Activated T-cell treated with anti-CD3 and anti-CD28 coated beads, Interleukin-2, amount 50 U/mL, for 4 hours (primary cell): ENCODE data around the gene ZNF503. TPM values are rescaled to one million over a fixed set of nuclear protein-coding genes. Genes with fewer than 3 reads are reported as not detected.

Source experiments
- ATAC-seq, 2 donors: fragments of 200-7000 bp; cut with Tn5 transposase; one replicate each; pipeline ENCODE4 v1.10.0; 2021
- DNase-seq: peaks from one replicate; pipeline ENCODE4 v3.0.0-alpha.2; 2020
- H3K27me3 Mint-ChIP-seq: one replicate; pipeline ENCODE4 v1.8.0; 2021; ENCODE audit warnings: low read depth, mixed read lengths
- H3K36me3 Mint-ChIP-seq: one replicate; pipeline ENCODE4 v1.8.0; 2022; ENCODE audit warnings: mixed read lengths; ENCODE audit not compliant: insufficient read depth
- H3K4me1 Mint-ChIP-seq: one replicate; pipeline ENCODE4 v1.8.0; 2021; ENCODE audit warnings: low read depth, mixed read lengths
- H3K4me3 Mint-ChIP-seq: one replicate; pipeline ENCODE4 v1.8.0; 2021; ENCODE audit warnings: mild to moderate bottlenecking, moderate library complexity, mixed read lengths
- H3K9me3 Mint-ChIP-seq: one replicate; pipeline ENCODE4 v1.8.0; 2021; ENCODE audit warnings: mixed read lengths
- total RNA-seq, 3 donors: library from RNA; stranded (reverse); gene quantifications; one replicate each; pipeline ENCODE4 v1.2.1, GENCODE V29; 2021

The ZNF503 gene
- total RNA-seq, 3 donors from 2014 or later, result 0.16 to 0.30 (median 0.27) TPM

GRCh38 chr10:75425291-75426079 is 23.9 kb upstream of the ZNF503 start:
- no peaks in the 10 kb centered on the region for H3K9me3 Mint-ChIP-seq
- DNase-seq, result no peak
- no peaks in the 10 kb centered on the region for H3K4me1 Mint-ChIP-seq
- peaks cover 31% of the 10 kb centered on the region for H3K27me3 Mint-ChIP-seq
- no peak for ATAC-seq
- H3K36me3 Mint-ChIP-seq, result no peaks in the 10 kb centered on the region
- H3K4me3 Mint-ChIP-seq, result no peak overlapping the region

- Mint-ChIP-seq H3K4me3 (no peak overlapping the region), H3K9me3 (no peaks in the 10 kb centered on the region), H3K36me3 (no peaks in the 10 kb centered on the region), H3K4me1 (no peaks in the 10 kb centered on the region), H3K27me3 (peaks cover 22% of the 10 kb centered on the region)
- ATAC-seq, result no peak
- DNase-seq, result no peak
These were observed 23.0 kb upstream of the ZNF503 start for GRCh38 chr10:75424571-75424970.

DNA sequence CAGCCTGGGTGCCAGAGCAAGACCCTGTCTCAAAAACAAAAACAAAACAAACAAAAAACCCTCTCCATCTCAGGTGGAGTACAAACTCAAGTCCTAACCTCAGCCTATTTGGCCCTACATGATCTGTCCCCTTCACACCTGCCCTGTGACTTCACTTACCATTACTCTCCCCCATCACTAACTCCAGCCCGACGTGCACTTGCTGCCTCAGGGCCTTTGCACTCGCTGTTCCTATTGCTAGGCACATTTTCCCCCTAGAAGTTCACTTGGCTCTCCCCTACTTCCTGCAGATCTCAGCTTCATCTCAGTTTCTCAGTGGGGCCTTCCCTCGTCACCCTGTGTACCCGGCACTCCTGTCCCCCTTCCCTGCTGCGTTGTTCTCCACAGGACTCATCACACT is 21.3 kb upstream of the ZNF503 start:
- Mint-ChIP-seq H3K27me3 (peaks cover 10% of the 10 kb centered on the region), H3K4me3 (no peak overlapping the region), H3K9me3 (no peaks in the 10 kb centered on the region), H3K36me3 (no peaks in the 10 kb centered on the region), H3K4me1 (no peaks in the 10 kb centered on the region)
- no peak for DNase-seq
- no peak for ATAC-seq

GRCh38 chr10:75418712-75419111 is 17.1 kb upstream of the ZNF503 start:
- ATAC-seq (no peak), DNase-seq (no peak)
- Mint-ChIP-seq H3K36me3 (no peaks in the 10 kb centered on the region), H3K9me3 (no peaks in the 10 kb centered on the region), H3K27me3 (peaks cover 13% of the 10 kb centered on the region), H3K4me3 (no peak overlapping the region), H3K4me1 (no peaks in the 10 kb centered on the region)

GRCh38 chr10:75418293-75418692 is 16.7 kb upstream of the ZNF503 start:
- Mint-ChIP-seq H3K4me1 (no peaks in the 10 kb centered on the region), H3K9me3 (no peaks in the 10 kb centered on the region), H3K27me3 (peaks cover 14% of the 10 kb centered on the region), H3K4me3 (no peak overlapping the region), H3K36me3 (no peaks in the 10 kb centered on the region)
- ATAC-seq, result no peak
- no peak for DNase-seq

DNA sequence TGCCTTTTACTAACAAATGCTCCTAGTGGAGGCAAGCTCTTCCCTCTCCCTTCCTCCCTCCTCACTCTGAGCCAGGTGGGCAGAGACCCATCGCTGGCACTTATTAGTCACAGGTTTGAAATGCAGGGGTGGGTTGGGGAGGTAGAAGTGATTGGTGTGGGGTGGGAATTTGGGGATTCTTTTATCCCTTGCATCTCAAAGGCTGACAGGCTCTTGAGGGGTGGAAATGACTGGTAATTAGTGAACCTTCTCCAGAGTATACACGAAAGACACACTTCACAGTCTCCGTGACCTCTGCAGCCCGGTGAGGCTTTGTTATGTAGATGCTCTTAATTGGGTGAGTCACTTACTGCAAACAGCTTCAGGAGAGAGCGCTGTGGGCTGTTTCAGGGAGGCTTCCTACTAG is 16.0 kb upstream of the ZNF503 start:
- no peak for DNase-seq
- Mint-ChIP-seq H3K36me3 (no peaks in the 10 kb centered on the region), H3K9me3 (no peaks in the 10 kb centered on the region), H3K4me3 (no peak overlapping the region), H3K4me1 (no peaks in the 10 kb centered on the region), H3K27me3 (peaks cover 16% of the 10 kb centered on the region)
- ATAC-seq, result no peak

DNA sequence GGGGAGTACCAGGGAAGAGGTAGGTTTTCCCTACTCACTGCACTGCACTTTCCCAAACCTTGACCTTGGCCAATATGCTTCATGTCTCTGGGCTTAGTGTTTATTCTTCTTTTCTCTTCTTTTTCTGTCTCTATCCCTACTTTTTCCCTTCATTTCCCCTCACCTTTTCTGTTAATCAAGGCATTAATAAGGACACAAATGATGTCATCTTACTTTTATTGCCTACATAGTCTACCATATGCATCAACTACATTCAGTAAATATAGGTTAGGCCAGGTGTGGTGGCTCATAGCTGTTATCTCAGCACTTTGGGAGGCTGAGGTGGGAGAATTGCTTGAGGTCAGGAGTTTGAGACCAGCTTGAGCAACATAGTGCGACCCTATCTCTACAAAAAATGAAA is 13.0 kb upstream of the ZNF503 start:
- Mint-ChIP-seq H3K4me1 (peaks cover 6% of the 10 kb centered on the region), H3K4me3 (no peak overlapping the region), H3K36me3 (no peaks in the 10 kb centered on the region), H3K9me3 (no peaks in the 10 kb centered on the region), H3K27me3 (peaks cover 36% of the 10 kb centered on the region)
- ATAC-seq, result no peak
- no peak for DNase-seq

- Mint-ChIP-seq H3K27me3 (peaks cover 56% of the 10 kb centered on the region), H3K36me3 (no peaks in the 10 kb centered on the region), H3K4me1 (peaks cover 21% of the 10 kb centered on the region), H3K4me3 (peak overlapping the region; percentile 65), H3K9me3 (no peaks in the 10 kb centered on the region)
- ATAC-seq, result no peak
- DNase-seq, result no peak
These were observed 8.8 kb upstream of the ZNF503 start for GRCh38 chr10:75410132-75411005.

GRCh38 chr10:75408911-75409885 is 7.6 kb upstream of the ZNF503 start:
- Mint-ChIP-seq H3K36me3 (no peaks in the 10 kb centered on the region), H3K9me3 (no peaks in the 10 kb centered on the region), H3K4me1 (peaks cover 22% of the 10 kb centered on the region), H3K27me3 (peaks cover 59% of the 10 kb centered on the region), H3K4me3 (peak overlapping the region; percentile 66)
- peak; percentile 68 to 72 for ATAC-seq
- DNase-seq, result no peak

DNA sequence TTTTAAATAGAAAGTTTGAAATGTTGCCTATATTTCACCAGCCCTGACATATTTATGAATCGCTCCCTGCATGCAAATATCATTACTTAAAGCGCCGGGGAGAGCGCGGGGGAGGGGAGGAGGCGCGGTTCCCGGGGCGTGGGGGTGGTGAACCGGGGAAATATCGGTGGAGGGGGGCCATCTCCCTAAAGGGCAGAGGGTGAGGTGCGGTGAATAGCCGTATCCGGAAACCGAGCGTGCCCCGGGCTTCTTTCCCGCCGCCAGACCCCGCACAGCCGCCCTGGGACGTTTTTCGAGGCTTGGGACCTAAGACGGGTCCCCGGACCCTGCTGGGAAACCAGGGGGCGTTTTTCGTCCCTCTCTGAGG is 6.9 kb upstream of the ZNF503 start:
- ATAC-seq, result no peak
- no peaks in the 10 kb centered on the region for H3K9me3 Mint-ChIP-seq
- no peak for DNase-seq
- H3K36me3 Mint-ChIP-seq, result no peaks in the 10 kb centered on the region
- H3K4me1 Mint-ChIP-seq, result peaks cover 26% of the 10 kb centered on the region
- H3K27me3 Mint-ChIP-seq, result peaks cover 63% of the 10 kb centered on the region
- peak overlapping the region; percentile 64 for H3K4me3 Mint-ChIP-seq

DNA sequence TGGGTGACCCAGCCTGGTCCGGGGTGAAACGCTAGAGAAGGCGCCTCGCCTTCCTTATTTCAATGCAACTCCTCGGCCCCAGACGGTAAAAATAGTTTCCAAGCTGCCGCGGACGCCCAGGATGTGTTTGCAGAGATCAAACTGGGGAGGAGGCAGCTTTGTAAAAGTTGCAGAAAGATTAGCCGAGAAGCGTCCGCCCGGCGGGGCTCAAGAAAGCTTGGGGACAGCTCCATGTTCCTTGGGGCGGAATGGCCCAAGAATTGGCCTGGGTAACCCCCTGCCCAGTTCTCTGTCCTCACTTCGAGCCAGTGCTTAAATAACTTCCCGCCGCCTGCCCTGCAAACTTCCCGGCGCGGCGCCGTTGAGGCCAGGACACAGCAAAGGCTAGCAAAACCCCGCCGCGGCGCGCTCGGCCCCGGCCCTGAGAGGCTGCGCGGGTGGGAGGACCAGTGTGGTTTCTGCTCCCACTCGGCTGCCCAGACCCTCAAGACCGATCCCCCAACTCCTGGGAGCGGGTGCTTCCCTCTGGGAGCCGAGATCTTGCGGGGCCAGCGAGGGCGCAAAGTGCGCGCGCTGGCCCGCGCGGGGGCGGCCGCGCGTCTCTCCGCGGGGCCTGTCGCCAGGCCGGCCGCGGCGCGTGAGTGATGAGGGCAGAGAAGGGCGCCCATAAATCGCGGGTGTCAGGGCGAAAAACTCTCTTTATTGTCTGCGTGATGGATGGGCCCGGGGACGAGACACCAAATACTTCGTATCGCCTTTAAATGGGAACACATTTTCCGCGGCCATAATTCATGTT is 6.3 kb upstream of the ZNF503 start:
- no peaks in the 10 kb centered on the region for H3K36me3 Mint-ChIP-seq
- peak overlapping the region; percentile 64 for H3K4me3 Mint-ChIP-seq
- ATAC-seq, result no peak
- no peak for DNase-seq
- H3K9me3 Mint-ChIP-seq, result no peaks in the 10 kb centered on the region
- H3K4me1 Mint-ChIP-seq, result peaks cover 32% of the 10 kb centered on the region
- H3K27me3 Mint-ChIP-seq, result peaks cover 69% of the 10 kb centered on the region

- Mint-ChIP-seq H3K27me3 (peaks cover 71% of the 10 kb centered on the region), H3K4me3 (peak overlapping the region; percentile 54), H3K9me3 (no peaks in the 10 kb centered on the region), H3K36me3 (no peaks in the 10 kb centered on the region), H3K4me1 (peaks cover 39% of the 10 kb centered on the region)
- ATAC-seq, result no peak
- no peak for DNase-seq
These were observed 5.7 kb upstream of the ZNF503 start for GRCh38 chr10:75407224-75407712.

- H3K4me1 Mint-ChIP-seq, result peaks cover 43% of the 10 kb centered on the region
- no peak for ATAC-seq
- peaks cover 75% of the 10 kb centered on the region for H3K27me3 Mint-ChIP-seq
- H3K9me3 Mint-ChIP-seq, result no peaks in the 10 kb centered on the region
- H3K36me3 Mint-ChIP-seq, result no peaks in the 10 kb centered on the region
- DNase-seq, result no peak
- H3K4me3 Mint-ChIP-seq, result no peak overlapping the region
These were observed 5.1 kb upstream of the ZNF503 start for GRCh38 chr10:75406462-75407223.
